GM12878 (cell line): ENCODE data around the gene CFAP99. TPM values are rescaled to one million over a fixed set of nuclear protein-coding genes. Genes with fewer than 3 reads are reported as not detected.

ENCODE experiments used
- ATAC-seq: fragments of 200-7000 bp; cut with Tn5 transposase; 3 replicates; pipeline ENCODE4 v1.9.1; 2020; ENCODE audit warnings: mild to moderate bottlenecking, moderate library complexity
- BruUV-seq: library from RNA; stranded (reverse); fragments of 400-500 nt; replicated peaks from 2 replicates; lab custom pipeline; 2021; lab: Mats Ljungman, UMichigan
- CTCF ChIA-PET: fragments of 300-600 bp; sonication (Branson Sonifier 250); formaldehyde crosslinking; extraction: SDS; loops from one replicate; lab custom pipeline; 2021; ENCODE audit warnings: inconsistent platforms; lab: Yijun Ruan, JAX
- POLR2A ChIA-PET: fragments of 350-600 bp; formaldehyde crosslinking; extraction: SDS; loops from one replicate; lab custom pipeline; 2021; ENCODE audit warnings: inconsistent platforms; lab: Charles Lee
- RAD21 ChIA-PET: fragments of 300-600 bp; sonication (Branson Sonifier 250); formaldehyde crosslinking; loops from one replicate; lab custom pipeline; 2023; ENCODE audit warnings: antibody characterized with exemption; ENCODE audit not compliant: unreplicated experiment; lab: Charles Lee
- SMC1A ChIA-PET: fragments of 300-600 bp; sonication (Branson Sonifier 250); formaldehyde crosslinking; loops from one replicate; lab custom pipeline; 2023; ENCODE audit not compliant: unreplicated experiment, uncharacterized antibody; lab: Charles Lee
- DNase-seq: peaks from one replicate; pipeline ENCODE4 v3.0.0-alpha.2; 2011; ENCODE audit warnings: low read depth, low spot score
- FAIRE-seq: peaks from 3 replicates; lab custom pipeline; 2011; peaks lifted over from hg19 to GRCh38; lab: Jason Lieb, UNC
- H2AFZ ChIP-seq: 2 replicates; pipeline ENCODE4 v1.6.0; 2011; ENCODE audit warnings: low read depth, low read length, control low read depth; ENCODE audit not compliant: control insufficient read depth
- H3K27ac ChIP-seq: 2 replicates; pipeline ENCODE4 v1.5.1; 2011; ENCODE audit warnings: control low read depth; ENCODE audit not compliant: control insufficient read depth, insufficient read depth
- H3K27me3 ChIP-seq, 2 experiments: replicated peaks in 1 of 2; 2 replicates each; pipeline versions ENCODE4 v1.6.0 to v1.6.1; 2011; ENCODE audit warnings: low read length in 1 of 2; ENCODE audit not compliant: control insufficient read depth in 2 of 2, insufficient read depth in 2 of 2
- H3K36me3 ChIP-seq, 2 experiments: 2 replicates each; pipeline ENCODE4 v1.5.1; 2011; ENCODE audit warnings: low read length in 1 of 2; ENCODE audit not compliant: control insufficient read depth in 2 of 2, insufficient read depth in 2 of 2
- H3K4me1 ChIP-seq: 2 replicates; pipeline ENCODE4 v1.6.1; 2011; ENCODE audit warnings: mild to moderate bottlenecking, low read length, moderate library complexity, mixed read lengths; ENCODE audit not compliant: control insufficient read depth, insufficient read depth
- H3K4me2 ChIP-seq: 2 replicates; pipeline ENCODE4 v1.6.0; 2011; ENCODE audit warnings: control low read depth; ENCODE audit not compliant: control insufficient read depth, insufficient read depth
- H3K4me3 ChIP-seq: fragments of 200-600 bp; sonication (generic); 2 replicates; pipeline ENCODE4 v1.5.1; 2016
- H3K79me2 ChIP-seq: 2 replicates; pipeline ENCODE4 v1.6.0; 2011; ENCODE audit warnings: low read length; ENCODE audit not compliant: control insufficient read depth, insufficient read depth
- H3K9ac ChIP-seq: 2 replicates; pipeline ENCODE4 v1.8.0; 2011; ENCODE audit warnings: low read length, control low read depth, mixed read lengths; ENCODE audit not compliant: control insufficient read depth, insufficient read depth
- H3K9me3 ChIP-seq: replicated peaks from 3 replicates; pipeline ENCODE4 v1.5.1; 2011; ENCODE audit warnings: mild to moderate bottlenecking, low read length; ENCODE audit not compliant: control insufficient read depth, insufficient read depth
- H4K20me1 ChIP-seq: 2 replicates; pipeline ENCODE4 v1.6.0; 2011; ENCODE audit not compliant: control insufficient read depth, insufficient read depth
- BMI1 ChIP-seq: fragments of 450-650 bp; IDR thresholded peaks from 2 replicates; pipeline ENCODE4 v1.6.1; 2016; ENCODE audit warnings: mild to moderate bottlenecking, moderate library complexity, borderline replicate concordance
- BRCA1 ChIP-seq: IDR thresholded peaks from 2 replicates; pipeline ENCODE4 v1.6.1; 2011; ENCODE audit warnings: low read depth, low read length, improper control_type of control experiment
- CUX1 ChIP-seq: IDR thresholded peaks from 2 replicates; pipeline ENCODE4 v1.6.1; 2012; ENCODE audit warnings: improper control_type of control experiment, low read depth, low read length; ENCODE audit not compliant: insufficient replicate concordance
- HCFC1 ChIP-seq: fragments of 150-350 bp; IDR thresholded peaks from 2 replicates; pipeline ENCODE4 v1.6.1; 2014; ENCODE audit warnings: low read length
- IRF5 ChIP-seq: fragments of 450-650 bp; IDR thresholded peaks from 2 replicates; pipeline ENCODE4 v1.6.1; 2017; ENCODE audit warnings: borderline replicate concordance
- JUNB ChIP-seq: IDR thresholded peaks from 2 replicates; pipeline ENCODE4 v1.6.1; 2016; ENCODE audit warnings: antibody characterized with exemption, mild to moderate bottlenecking
- MTA2 ChIP-seq: fragments of 450-650 bp; IDR thresholded peaks from 2 replicates; pipeline ENCODE4 v1.6.1; 2016; ENCODE audit warnings: low read depth, mild to moderate bottlenecking, moderate library complexity
- NFIC ChIP-seq: IDR thresholded peaks from 2 replicates; pipeline ENCODE4 v1.6.1; 2012; ENCODE audit warnings: low read depth, mild to moderate bottlenecking, inconsistent platforms, low read length, moderate library complexity
- NR2F1 ChIP-seq: fragments of 450-650 bp; conservative IDR thresholded peaks from 2 replicates; pipeline ENCODE4 v1.6.1; 2017; ENCODE audit warnings: mild to moderate bottlenecking
- PKNOX1 ChIP-seq: fragments of 450-650 bp; IDR thresholded peaks from 2 replicates; pipeline ENCODE4 v1.6.1; 2016; ENCODE audit warnings: mild to moderate bottlenecking
- POLR2AphosphoS2 ChIP-seq: IDR thresholded peaks from 2 replicates; pipeline ENCODE4 v1.6.1; 2011; ENCODE audit warnings: low read depth, mild to moderate bottlenecking, low read length, improper control_type of control experiment, moderate library complexity
- POU2F2 ChIP-seq: IDR thresholded peaks from 3 replicates; pipeline ENCODE4 v1.6.1; 2011; ENCODE audit warnings: low read depth, mild to moderate bottlenecking, low read length, borderline replicate concordance
- RAD51 ChIP-seq: fragments of 450-650 bp; IDR thresholded peaks from 2 replicates; pipeline ENCODE4 v1.6.1; 2016; ENCODE audit warnings: moderate library complexity, mild to moderate bottlenecking, inconsistent platforms
- SMAD1 ChIP-seq: fragments of 450-650 bp; IDR thresholded peaks from 2 replicates; pipeline ENCODE4 v1.6.1; 2018; ENCODE audit warnings: mild to moderate bottlenecking, low read depth; ENCODE audit not compliant: partially characterized antibody
- TARDBP ChIP-seq: IDR thresholded peaks from 2 replicates; pipeline ENCODE4 v1.6.1; 2016; ENCODE audit warnings: borderline replicate concordance
- WRNIP1 ChIP-seq: IDR thresholded peaks from 2 replicates; pipeline ENCODE4 v1.6.1; 2011; ENCODE audit warnings: low read depth, low read length, improper control_type of control experiment, borderline replicate concordance
- ZBED1 ChIP-seq: IDR thresholded peaks from 2 replicates; pipeline ENCODE4 v1.6.1; 2016; ENCODE audit warnings: borderline replicate concordance
- ZNF384 ChIP-seq: IDR thresholded peaks from 2 replicates; pipeline ENCODE4 v1.6.1; 2012; ENCODE audit warnings: low read depth, mild to moderate bottlenecking, low read length, improper control_type of control experiment, borderline replicate concordance
- WGBS: methylation state at CpG from one replicate; pipeline ENCODE4 v1.1.6; 2016; ENCODE audit warnings: low lambda C conversion rate; ENCODE audit not compliant: insufficient replicate concordance, insufficient coverage; ENCODE audit errors: missing lambda C conversion rate; 5-methylcytosine and 5-hydroxymethylcytosine counted together
- in situ Hi-C: fragments of 300-500 bp; cut with MboI; formaldehyde crosslinking; loops from 9 replicates; pipeline ENCODE4 v1.14.3; 2018; ENCODE audit warnings: mixed read lengths
- intact Hi-C: fragments of 100-400 bp; cut with micrococcal nuclease; formaldehyde crosslinking; loops from one replicate; pipeline ENCODE4 v1.14.2; 2022; ENCODE audit not compliant: unreplicated experiment
- polyA plus RNA-seq, 11 experiments: library from polyadenylated mRNA; depleted of rRNA in 4 of 11; unstranded in 6 of 11; stranded (reverse) in 5 of 11; fragments of >200 nt; fragmentation: Nextera tagmentation in 4 of 11; fragmentation: Illumina TruSeq in 1 of 11; extraction: Ambion mirVana in 4 of 11; extraction: Trizol in 1 of 11; gene quantifications; 1 replicate in 1 of 11; 2 replicates in 10 of 11; pipeline versions ENCODE4 v1.2.1 to v1.2.3, GENCODE V29; 2011 to 2016; ENCODE audit warnings: inconsistent platforms in 2 of 11, missing spikeins in 2 of 11, low read depth in 1 of 11
- total RNA-seq, 4 experiments: library from RNA; depleted of rRNA in 3 of 4; stranded (reverse); fragments of >200 nt in 3 of 4; fragmentation: Illumina TruSeq in 1 of 4; extraction: Trizol in 1 of 4; gene quantifications; 2 replicates each; pipeline versions ENCODE4 v1.2.1 to v1.2.3, GENCODE V29; 2013 to 2021

Gene CFAP99
- total and polyA plus RNA-seq, 10 of the 15 experiments (the other 5 are each of a cell fraction or from before 2014, with no cell fraction given), result not detected

GRCh38 chr4:2402941-2403340 is 15.8 kb upstream of the CFAP99 start:
- ChIA-PET POLR2A (no interaction called here), SMC1A (interaction anchor here (0.8 to 1.5 kb wide), 2 partner anchors 8 to 9 kb away, joined by 3 to 5 read pairs; no protein-coding TSS in a partner anchor), RAD21 (interaction anchor here (0.9 to 1.6 kb wide), 2 partner anchors 9 to 16 kb away, joined by 3 read pairs; partner anchors contain the start of gene CFAP99), CTCF (interaction anchor here (0.6 to 0.9 kb wide), 2 partner anchors 10 to 26 kb away, joined by 3 read pairs; no protein-coding TSS in a partner anchor)
- Histone ChIP-seq H4K20me1 (no peaks in the 10 kb centered on the region), H2AFZ (no peak overlapping the region), H3K27ac (no peak overlapping the region), H3K4me1 (peaks cover 7% of the 10 kb centered on the region), H3K9me3 (no peaks in the 10 kb centered on the region), H3K4me3 (no peak overlapping the region), H3K9ac (no peak overlapping the region), H3K4me2 (no peak overlapping the region), H3K27me3 (peaks cover 4 to 6% of the 10 kb centered on the region in 2 experiments; a peak in 3 of 4 replicates), H3K79me2 (no peaks in the 10 kb centered on the region), H3K36me3 (no peaks in the 10 kb centered on the region)
- TF ChIP-seq PKNOX1 (no peak), JUNB (no peak), TARDBP (no peak), HCFC1 (no peak), SMAD1 (no peak), BRCA1 (no peak), CUX1 (no peak), BMI1 (no peak), NFIC (no peak), RAD51 (no peak), IRF5 (no peak), MTA2 (no peak), ZNF384 (no peak), NR2F1 (no peak), ZBED1 (no peak), WRNIP1 (no peak), POLR2AphosphoS2 (no peak), POU2F2 (no peak)
- WGBS, result 78% methylated on average over 7 of the region's 7 CpGs
- ATAC-seq, result no peak
- in situ Hi-C loops, result no loop called here
- DNase-seq, result no peak
- no TSS peak for BruUV-seq
- intact Hi-C loops, result no loop called here
- FAIRE-seq, result no peak
